GM19023 (cell line): ENCODE data around the gene ADRA2C.

Source experiments
- ATAC-seq: cut with Tn5 transposase; IDR thresholded peaks from one replicate; pipeline ENCODE4 v1.9.1; 2021; ENCODE audit warnings: mild to moderate bottlenecking, moderate library complexity; ENCODE audit not compliant: unreplicated experiment

The ADRA2C gene

DNA sequence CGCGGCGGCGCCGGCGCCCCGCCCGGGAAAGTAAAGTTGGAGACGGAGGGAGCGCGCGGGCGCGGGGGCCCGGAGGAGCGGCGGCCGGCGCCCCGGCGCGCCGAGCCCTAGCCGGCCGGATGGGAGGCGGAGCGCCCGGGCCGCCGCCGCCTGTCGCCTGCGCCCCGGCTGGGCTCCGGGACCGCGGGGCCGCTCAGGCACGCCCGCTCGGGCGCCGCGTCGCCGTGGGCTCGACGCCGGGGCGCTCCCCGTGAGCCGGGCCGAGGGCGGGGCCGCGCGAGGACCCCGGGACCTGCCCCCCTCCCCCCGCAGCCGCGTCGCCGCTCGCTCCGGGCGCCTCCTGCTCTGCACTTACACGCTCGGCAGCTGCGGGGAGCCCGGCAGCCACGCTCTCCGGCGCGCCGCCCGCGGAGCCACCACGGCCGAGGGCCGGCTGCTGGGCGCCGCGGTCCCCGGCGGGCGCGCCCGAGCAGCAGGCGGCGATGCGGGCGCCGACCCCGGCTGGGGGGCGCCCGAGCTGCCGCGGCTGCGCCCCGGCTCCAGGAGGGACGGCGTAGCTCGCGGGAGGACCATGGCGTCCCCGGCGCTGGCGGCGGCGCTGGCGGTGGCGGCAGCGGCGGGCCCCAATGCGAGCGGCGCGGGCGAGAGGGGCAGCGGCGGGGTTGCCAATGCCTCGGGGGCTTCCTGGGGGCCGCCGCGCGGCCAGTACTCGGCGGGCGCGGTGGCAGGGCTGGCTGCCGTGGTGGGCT is at the start of gene ADRA2C:
Gene ADRA2C, plus strand, starts transcription at position 350 of the 749 bp plus-strand sequence. Its CDS starts 222 bp downstream, at position 572.
- ATAC-seq: no peak

DNA sequence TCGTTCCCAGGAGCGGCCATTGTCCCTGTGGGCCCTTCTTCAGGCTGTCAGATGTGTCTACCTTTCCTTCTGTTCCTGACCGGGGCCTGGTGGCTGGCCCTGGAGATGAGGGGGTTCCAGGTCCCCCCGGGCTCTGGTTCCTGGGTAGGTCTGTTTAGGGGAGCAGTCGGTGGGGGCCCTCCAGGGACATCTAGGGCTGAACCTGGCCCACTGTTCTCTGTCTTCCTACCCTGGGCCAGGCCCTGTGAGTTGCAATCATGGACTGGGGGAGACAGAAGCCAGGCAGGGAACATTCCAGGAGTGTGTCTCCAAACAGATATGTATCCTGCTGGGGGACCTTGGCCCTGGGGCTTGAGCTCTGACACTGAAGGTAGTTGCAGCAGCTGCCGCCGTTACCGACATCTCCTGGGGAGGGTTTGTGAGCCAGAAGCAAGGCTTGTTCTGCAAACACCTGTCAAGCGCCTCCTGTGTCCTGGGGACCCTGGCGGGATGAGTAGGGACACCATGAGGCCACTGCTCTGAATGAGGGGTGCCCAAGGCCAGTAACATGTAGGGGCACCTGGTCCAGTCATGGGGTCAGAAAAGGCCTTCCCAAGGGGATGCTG is 49.5 kb upstream of the ADRA2C start:
- ATAC-seq: no peak

DNA sequence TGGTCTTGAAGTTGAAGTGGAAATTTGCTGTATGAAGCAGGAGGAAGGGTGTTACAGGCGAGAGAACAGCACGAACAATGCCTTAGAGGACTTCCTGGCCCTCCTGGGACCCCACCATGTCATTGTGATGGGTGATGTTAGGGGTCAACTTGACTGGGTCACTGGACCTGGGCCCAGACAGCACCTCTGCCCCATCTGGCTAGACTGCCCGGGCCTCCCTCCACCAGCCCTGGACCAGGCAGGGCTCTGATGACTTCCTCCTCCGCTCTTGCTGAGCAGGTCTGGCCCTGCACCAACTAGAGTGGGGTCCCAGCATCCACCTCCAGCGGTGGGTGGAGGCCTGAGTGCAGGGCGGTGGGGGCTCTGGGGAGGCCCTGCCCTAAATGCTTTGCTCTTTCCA is 48.9 kb upstream of the ADRA2C start:
- no peak for ATAC-seq

DNA sequence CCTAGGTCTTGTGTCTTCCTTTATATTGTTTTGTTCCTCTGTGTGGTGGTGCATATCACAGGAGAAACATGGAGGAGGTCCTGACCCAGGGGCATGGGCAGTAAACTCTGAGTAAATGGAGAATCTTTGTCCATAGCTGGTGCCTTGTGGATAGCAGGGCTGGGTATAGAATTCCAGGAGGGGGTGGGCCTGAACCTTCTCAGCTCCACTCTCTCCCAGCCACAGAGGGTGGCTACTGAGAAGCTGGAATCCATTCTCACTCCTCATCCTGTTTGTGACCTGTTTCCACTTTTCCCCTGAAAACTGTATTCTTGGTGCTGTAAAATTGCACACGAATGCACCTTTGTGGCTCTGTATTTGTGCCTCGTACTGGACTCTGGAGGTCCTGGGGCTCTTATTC is 47.7 kb upstream of the ADRA2C start:
- ATAC-seq: no peak

GRCh38 chr4:3719191-3719590 is 47.0 kb upstream of the ADRA2C start:
- no peak for ATAC-seq

- ATAC-seq: no peak
These were observed 46.3 kb upstream of the ADRA2C start for GRCh38 chr4:3719836-3720235.

- ATAC-seq: no peak
These were observed 45.7 kb upstream of the ADRA2C start for GRCh38 chr4:3720466-3720865.

- no peak for ATAC-seq
These were observed 45.0 kb upstream of the ADRA2C start for GRCh38 chr4:3721186-3721585.

- ATAC-seq: no peak
These were observed 44.6 kb upstream of the ADRA2C start for GRCh38 chr4:3721627-3722026.

- no peak for ATAC-seq
These were observed 43.5 kb upstream of the ADRA2C start for GRCh38 chr4:3722446-3723231.

DNA sequence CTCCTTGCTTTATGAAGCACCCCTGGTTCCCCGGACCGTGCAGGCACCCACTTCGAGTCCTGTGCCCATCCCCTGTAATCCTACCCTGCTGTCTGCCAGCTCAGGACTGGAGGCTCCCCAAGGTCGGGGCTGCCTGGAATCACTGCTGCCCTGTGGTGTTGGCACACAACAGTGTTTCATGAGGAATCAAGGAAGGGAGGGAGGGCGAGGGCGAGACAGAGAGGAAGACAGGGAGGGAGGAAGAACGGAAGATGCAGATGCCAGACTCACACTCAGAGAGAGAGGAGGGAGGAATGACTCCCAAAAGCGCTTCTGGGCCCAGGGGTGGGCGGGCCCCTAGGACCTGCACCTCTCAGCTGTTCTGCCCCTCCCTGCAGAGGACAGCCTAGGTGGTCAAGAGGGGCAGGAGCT is 42.9 kb upstream of the ADRA2C start:
- no peak for ATAC-seq

DNA sequence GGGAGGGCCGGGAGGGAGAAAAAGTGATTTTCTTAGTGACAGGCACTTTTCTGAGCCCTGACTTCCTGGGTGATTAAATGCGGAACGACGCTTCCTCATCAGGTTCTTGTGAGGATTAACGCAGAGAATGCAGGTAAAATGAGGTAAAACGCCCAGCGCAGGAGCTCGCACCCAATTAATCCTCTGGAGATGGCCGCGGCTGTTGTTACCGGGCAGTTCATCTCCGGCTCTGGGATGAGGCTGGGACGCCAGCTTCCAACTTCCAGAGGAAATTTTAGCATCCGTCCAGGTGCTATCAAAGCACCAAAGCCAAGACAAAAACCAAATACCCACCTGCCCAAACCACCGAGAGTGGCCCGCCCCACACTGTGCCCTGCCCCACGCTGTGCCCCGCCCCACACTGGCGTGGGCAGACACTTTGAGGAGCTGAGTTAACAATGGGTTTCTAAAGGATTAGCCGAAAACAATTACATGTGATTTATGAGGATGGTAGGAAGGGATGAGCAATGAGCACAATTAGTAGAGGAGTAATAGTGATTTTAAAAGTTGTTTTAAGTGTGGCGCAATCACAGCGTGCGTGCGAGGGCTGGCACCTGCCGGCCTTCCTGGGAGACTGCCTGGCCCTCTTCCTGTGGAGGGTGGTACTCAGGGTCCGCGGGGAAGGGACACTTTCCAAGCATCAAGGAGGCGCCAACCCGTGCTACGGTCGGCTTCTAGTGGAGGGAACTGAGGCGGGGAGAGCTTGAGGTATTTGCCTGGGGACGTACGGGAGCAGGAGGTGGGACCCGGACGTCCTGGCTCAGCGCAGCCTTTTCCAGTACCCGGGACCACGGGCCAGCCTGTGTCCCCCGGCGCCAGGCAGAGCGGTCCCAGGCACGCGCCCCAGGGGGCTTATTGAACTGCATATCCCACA is 41.6 kb upstream of the ADRA2C start:
- ATAC-seq: no peak

GRCh38 chr4:3725936-3726870 is 40.0 kb upstream of the ADRA2C start:
- no peak for ATAC-seq

DNA sequence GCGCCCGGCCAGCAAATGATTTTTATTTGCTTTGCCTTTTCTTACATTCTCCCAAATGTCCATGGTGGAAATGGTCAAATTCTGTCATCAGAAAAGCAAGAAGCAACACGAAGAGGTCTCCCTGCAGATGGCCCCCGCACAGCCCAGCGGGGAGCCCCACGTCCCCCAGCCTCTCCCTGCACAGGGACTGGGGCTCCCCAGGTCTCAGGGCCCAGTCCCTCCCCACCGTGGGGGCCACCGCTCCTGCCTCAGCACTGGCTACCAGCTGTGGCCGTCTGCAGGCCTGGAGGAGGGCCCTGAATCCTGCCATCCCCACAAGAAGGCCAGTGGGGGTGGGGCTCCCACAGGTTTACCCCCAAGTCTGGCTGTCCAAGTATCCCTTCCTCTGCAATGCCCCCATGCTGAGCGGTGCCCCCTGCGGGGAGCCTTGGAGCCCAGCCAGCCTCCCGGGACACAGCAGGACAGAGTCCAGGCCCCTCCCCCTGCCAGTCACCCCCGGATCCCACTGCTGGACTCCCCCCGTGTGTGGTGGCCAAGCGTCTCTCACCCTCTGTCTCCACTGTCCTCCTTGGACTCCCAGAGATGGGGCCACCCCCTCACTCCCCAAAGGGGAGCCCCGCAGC is 38.2 kb upstream of the ADRA2C start:
- ATAC-seq: no peak

DNA sequence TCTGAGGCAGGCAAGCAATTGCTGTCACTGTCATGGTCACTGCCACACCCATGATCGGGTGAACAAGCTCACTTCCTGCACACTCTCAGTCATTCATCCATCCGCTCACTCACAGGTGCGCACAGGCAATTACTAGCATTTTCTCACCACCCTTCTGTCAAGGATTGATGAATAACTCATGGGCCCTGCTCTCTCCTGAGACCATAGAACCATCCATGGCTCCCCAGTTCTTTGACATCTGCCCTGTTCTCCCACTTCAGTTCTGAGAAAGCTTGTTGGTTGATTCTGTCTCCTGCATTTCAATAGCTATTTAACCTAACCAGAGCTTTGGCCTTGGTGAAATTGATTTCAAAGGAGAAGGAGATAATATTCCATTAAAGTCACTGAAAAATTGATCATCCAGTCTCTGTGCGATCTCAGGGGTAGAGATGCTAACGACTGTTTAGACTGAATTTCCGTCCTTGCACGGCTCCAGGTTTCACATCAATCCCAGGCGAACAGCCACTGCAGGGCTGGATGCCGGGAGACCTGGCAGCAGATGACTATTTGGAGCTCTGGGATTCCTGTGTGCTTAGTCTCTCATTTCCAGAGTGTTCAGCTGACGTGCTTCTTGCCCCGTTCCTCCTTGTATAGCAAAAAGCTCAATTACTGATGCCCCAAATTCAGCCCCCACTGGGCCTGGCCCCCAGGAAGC is 36.9 kb upstream of the ADRA2C start:
- ATAC-seq: no peak

GRCh38 chr4:3729882-3730226 is 36.3 kb upstream of the ADRA2C start:
- ATAC-seq: no peak

- no peak for ATAC-seq
These were observed 35.6 kb upstream of the ADRA2C start for GRCh38 chr4:3730422-3731190.
